Smooth muscle cell (in vitro differentiated cells): Measurements from ENCODE around the gene SPR. TPM values are rescaled to one million over a fixed set of nuclear protein-coding genes. Genes with fewer than 3 reads are reported as not detected.
A peak's percentile ranks its signal among the peaks of the same experiment; 100 is the strongest.

Source experiments
- DNase-seq: peaks from one replicate; lab custom pipeline; 2025; ENCODE audit not compliant: unreplicated experiment; lab: John Stamatoyannopoulos, UW
- H2AFZ ChIP-seq: fragments of 200-600 bp; sonication (generic); 2 replicates; pipeline ENCODE4 v1.6.0; 2016; ENCODE audit warnings: antibody characterized with exemption, low read depth, mild to moderate bottlenecking
- H3F3A ChIP-seq: fragments of 200-600 bp; sonication (generic); 2 replicates; pipeline ENCODE4 v1.6.0; 2017; ENCODE audit warnings: antibody characterized with exemption, low read depth
- H3K27ac ChIP-seq: fragments of 200-600 bp; sonication (generic); 2 replicates; pipeline ENCODE4 v1.5.1; 2016; ENCODE audit warnings: low read depth, mild to moderate bottlenecking
- H3K27me3 ChIP-seq: fragments of 200-600 bp; sonication (generic); 2 replicates; pipeline ENCODE4 v1.6.1; 2016; ENCODE audit warnings: low read depth, mild to moderate bottlenecking
- H3K36me3 ChIP-seq: fragments of 200-600 bp; sonication (generic); 2 replicates; pipeline ENCODE4 v1.5.1; 2016; ENCODE audit warnings: low read depth
- H3K4me1 ChIP-seq: fragments of 200-600 bp; sonication (generic); 2 replicates; pipeline ENCODE4 v1.5.1; 2016; ENCODE audit warnings: low read depth
- H3K4me2 ChIP-seq: fragments of 200-600 bp; sonication (generic); 2 replicates; pipeline ENCODE4 v1.6.0; 2016; ENCODE audit warnings: mild to moderate bottlenecking
- H3K4me3 ChIP-seq: fragments of 200-600 bp; sonication (generic); 2 replicates; pipeline ENCODE4 v1.5.1; 2016; ENCODE audit warnings: mild to moderate bottlenecking
- H3K79me2 ChIP-seq: fragments of 200-600 bp; sonication (generic); 2 replicates; pipeline ENCODE4 v1.6.0; 2016; ENCODE audit warnings: low read depth, mild to moderate bottlenecking
- H3K9ac ChIP-seq: fragments of 200-600 bp; sonication (generic); 2 replicates; pipeline ENCODE4 v1.6.0; 2016; ENCODE audit warnings: low read depth
- H3K9me3 ChIP-seq: fragments of 200-600 bp; sonication (generic); replicated peaks from 2 replicates; pipeline ENCODE4 v1.5.1; 2016; ENCODE audit warnings: low read depth
- H4K20me1 ChIP-seq: fragments of 200-600 bp; sonication (generic); 2 replicates; pipeline ENCODE4 v1.6.0; 2016; ENCODE audit warnings: low read depth
- WGBS: methylation state at CpG from one replicate; pipeline ENCODE4 v1.1.7; 2016; ENCODE audit warnings: low lambda C conversion rate; 5-methylcytosine and 5-hydroxymethylcytosine counted together
- polyA plus RNA-seq: library from polyadenylated mRNA; unstranded; fragments of >200 nt; fragmentation: Nextera tagmentation; extraction: Ambion mirVana; gene quantifications from 2 replicates; pipeline ENCODE4 v1.2.1, GENCODE V29; 2016
- total RNA-seq: library from RNA; depleted of rRNA; stranded (reverse); fragments of >200 nt; gene quantifications from 2 replicates; pipeline ENCODE4 v1.2.3, GENCODE V29; 2014
- TF ChIP-seq, protein P1 (sequence below): fragments of 200-600 bp; sonication (generic); IDR thresholded peaks from 2 replicates; pipeline ENCODE4 v1.5.1; 2017; ENCODE audit warnings: borderline replicate concordance, mild to moderate bottlenecking, antibody characterized with exemption; ENCODE audit not compliant: insufficient read depth, poor library complexity, severe bottlenecking

The SPR gene
- total RNA-seq (4.1 and 8.4 TPM in 2 replicates), polyA plus RNA-seq (13.2 and 15.8 TPM in 2 replicates)

- DNase-seq: peak; percentile 60
- peaks cover 13% of the 10 kb centered on the region for H4K20me1 ChIP-seq
- no peak within 1 kb of the TSS for H3K27ac ChIP-seq
- no peaks in the 10 kb centered on the region for H3F3A ChIP-seq
- H3K36me3 ChIP-seq: no peaks in the 10 kb centered on the region
- H3K4me1 ChIP-seq: no peaks in the 10 kb centered on the region
- WGBS: 1% methylated on average over 46 of the region's 76 CpGs
- peak within 1 kb of the TSS; percentile 99 for H2AFZ ChIP-seq
- TF ChIP-seq, protein P1, sequence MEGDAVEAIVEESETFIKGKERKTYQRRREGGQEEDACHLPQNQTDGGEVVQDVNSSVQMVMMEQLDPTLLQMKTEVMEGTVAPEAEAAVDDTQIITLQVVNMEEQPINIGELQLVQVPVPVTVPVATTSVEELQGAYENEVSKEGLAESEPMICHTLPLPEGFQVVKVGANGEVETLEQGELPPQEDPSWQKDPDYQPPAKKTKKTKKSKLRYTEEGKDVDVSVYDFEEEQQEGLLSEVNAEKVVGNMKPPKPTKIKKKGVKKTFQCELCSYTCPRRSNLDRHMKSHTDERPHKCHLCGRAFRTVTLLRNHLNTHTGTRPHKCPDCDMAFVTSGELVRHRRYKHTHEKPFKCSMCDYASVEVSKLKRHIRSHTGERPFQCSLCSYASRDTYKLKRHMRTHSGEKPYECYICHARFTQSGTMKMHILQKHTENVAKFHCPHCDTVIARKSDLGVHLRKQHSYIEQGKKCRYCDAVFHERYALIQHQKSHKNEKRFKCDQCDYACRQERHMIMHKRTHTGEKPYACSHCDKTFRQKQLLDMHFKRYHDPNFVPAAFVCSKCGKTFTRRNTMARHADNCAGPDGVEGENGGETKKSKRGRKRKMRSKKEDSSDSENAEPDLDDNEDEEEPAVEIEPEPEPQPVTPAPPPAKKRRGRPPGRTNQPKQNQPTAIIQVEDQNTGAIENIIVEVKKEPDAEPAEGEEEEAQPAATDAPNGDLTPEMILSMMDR: no peak
- peak within 1 kb of the TSS; percentile 80 for H3K4me3 ChIP-seq
- H3K27me3 ChIP-seq: no peaks in the 10 kb centered on the region
- H3K4me2 ChIP-seq: peak within 1 kb of the TSS; percentile 95
- H3K79me2 ChIP-seq: no peaks in the 10 kb centered on the region
- H3K9me3 ChIP-seq: no peaks in the 10 kb centered on the region
- H3K9ac ChIP-seq: no peak within 1 kb of the TSS
These were observed at the start of gene SPR for GRCh38 chr2:72887032-72887739. TSS of gene SPR (plus strand) at chr2:72887408. CDS start at chr2:72887433, 25 bp downstream.

DNA sequence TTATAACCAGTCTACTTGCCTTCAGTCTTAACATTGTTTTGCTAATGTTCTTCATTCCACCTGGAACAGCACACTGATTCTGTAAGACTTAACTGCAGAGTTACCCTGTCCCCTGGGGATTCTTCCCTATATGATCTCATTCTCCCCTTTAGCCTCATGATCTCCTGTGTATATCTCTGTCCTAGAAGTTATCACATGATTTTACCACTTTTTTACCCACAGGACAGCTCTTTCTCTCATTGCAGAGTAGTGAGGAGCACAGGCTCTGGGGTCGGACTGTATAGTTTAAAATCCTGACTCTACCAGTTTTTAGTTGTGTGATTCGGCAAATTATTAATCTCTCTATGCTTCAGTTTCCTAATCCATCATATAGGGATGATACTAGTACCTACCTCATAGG is 47.1 kb upstream of the SPR start:
- Histone ChIP-seq H2AFZ (no peak overlapping the region), H3K79me2 (no peaks in the 10 kb centered on the region), H3K9me3 (no peaks in the 10 kb centered on the region), H3K4me1 (no peaks in the 10 kb centered on the region), H3K27ac (no peak overlapping the region), H3K4me3 (no peak overlapping the region), H3K4me2 (no peak overlapping the region), H3K27me3 (no peaks in the 10 kb centered on the region), H3K36me3 (no peaks in the 10 kb centered on the region), H3K9ac (no peak overlapping the region), H3F3A (no peaks in the 10 kb centered on the region), H4K20me1 (no peaks in the 10 kb centered on the region)
- 91% methylated on average over 2 of the region's 2 CpGs for WGBS
- TF ChIP-seq, protein P1: no peak
- no peak for DNase-seq

- 42% methylated on average over 3 of the region's 3 CpGs for WGBS
- Histone ChIP-seq H3K27ac (no peak overlapping the region), H3K27me3 (no peaks in the 10 kb centered on the region), H3K4me1 (no peaks in the 10 kb centered on the region), H3K79me2 (no peaks in the 10 kb centered on the region), H3K4me3 (no peak overlapping the region), H3K9ac (no peak overlapping the region), H4K20me1 (no peaks in the 10 kb centered on the region), H3K9me3 (no peaks in the 10 kb centered on the region), H2AFZ (no peak overlapping the region), H3F3A (no peaks in the 10 kb centered on the region), H3K4me2 (no peak overlapping the region), H3K36me3 (no peaks in the 10 kb centered on the region)
- no peak for DNase-seq
- TF ChIP-seq, protein P1: no peak
These were observed 45.6 kb upstream of the SPR start for GRCh38 chr2:72841462-72842125.

DNA sequence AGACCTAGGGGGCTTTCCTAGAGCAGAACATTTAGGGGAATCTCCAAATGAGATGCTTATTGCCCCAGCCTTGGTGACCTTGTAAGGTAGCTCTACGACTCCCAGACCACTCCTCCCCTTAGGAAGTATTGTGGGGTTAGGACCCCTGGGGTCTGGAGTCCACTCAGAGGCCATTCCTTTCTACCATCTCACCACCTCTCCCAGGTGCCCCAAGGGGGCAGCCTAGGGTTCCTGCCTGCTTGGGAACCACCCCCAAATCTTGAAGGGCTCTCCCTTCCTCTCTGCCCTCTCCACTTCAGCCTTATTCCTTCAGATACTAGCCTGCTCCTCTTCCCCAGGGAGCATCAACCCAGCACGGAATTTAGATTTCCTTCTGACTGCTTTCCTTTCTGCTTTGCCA is 43.9 kb upstream of the SPR start:
- Histone ChIP-seq H3K4me1 (peaks cover 5% of the 10 kb centered on the region), H3K79me2 (no peaks in the 10 kb centered on the region), H3K4me2 (no peak overlapping the region), H3F3A (no peaks in the 10 kb centered on the region), H2AFZ (no peak overlapping the region), H3K9ac (no peak overlapping the region), H3K4me3 (no peak overlapping the region), H3K9me3 (no peaks in the 10 kb centered on the region), H3K27me3 (no peaks in the 10 kb centered on the region), H4K20me1 (no peaks in the 10 kb centered on the region), H3K27ac (no peak overlapping the region), H3K36me3 (no peaks in the 10 kb centered on the region)
- TF ChIP-seq, protein P1: no peak
- WGBS: 69% methylated on average over 2 of the region's 2 CpGs
- DNase-seq: no peak
